Measurements from ENCODE around the gene CNTNAP4. TPM values are rescaled to one million over a fixed set of nuclear protein-coding genes. Genes with fewer than 3 reads are reported as not detected.

The CNTNAP4 gene
- total RNA-seq, 1 experiment from 2014 or later: not detected

DNA sequence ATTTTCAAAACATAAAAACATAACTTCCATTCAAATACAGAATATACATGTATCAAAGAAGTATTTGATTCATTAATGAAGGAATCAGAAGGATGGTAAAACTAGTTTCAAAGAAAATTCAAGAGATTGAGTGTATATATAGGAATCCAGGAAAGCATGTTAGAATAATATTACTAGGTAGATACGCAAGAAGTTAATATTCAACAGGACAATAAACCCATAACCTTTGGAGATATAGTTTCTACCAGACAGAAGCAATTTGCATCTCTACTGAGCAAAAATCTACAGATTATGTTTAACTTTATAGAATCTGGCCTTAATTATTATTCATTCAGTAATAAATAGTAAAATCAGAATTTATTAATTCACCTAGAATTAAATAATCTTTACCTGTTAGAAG, 166.8 kb downstream of the CNTNAP4 start:
- no peak overlapping the region for H3K4me3 Mint-ChIP-seq
- Histone ChIP-seq H4K20me1 (ENCODE audit: control insufficient read depth, insufficient read depth, insufficient read length) (no peaks in the 10 kb centered on the region), H3K4ac (ENCODE audit: low read depth, low read length) (no peak overlapping the region), H3K27ac (ENCODE audit: insufficient read length, low read depth, low read length) (no peak overlapping the region), H4K91ac (ENCODE audit: insufficient read length, low read depth, low read length) (no peak overlapping the region), H3K27me3 (ENCODE audit: insufficient read depth, low read length) (no peaks in the 10 kb centered on the region), H3K4me1 (ENCODE audit: insufficient read depth, low read length) (no peaks in the 10 kb centered on the region), H2BK15ac (ENCODE audit: low read depth, low read length) (no peak overlapping the region), H2BK120ac (ENCODE audit: low read depth, low read length, poor library complexity, severe bottlenecking) (no peak overlapping the region), H2BK5ac (ENCODE audit: insufficient read length, low read length) (no peak overlapping the region), H2AFZ (ENCODE audit: low read length) (no peak overlapping the region), H3K9ac (ENCODE audit: extremely low read depth, insufficient read length, low read length) (no peak overlapping the region), H3K79me2 (ENCODE audit: insufficient read depth, low read length) (no peaks in the 10 kb centered on the region), H2AK5ac (ENCODE audit: insufficient read length, low read length) (no peak overlapping the region), H3T11ph (ENCODE audit: low read length) (no peak overlapping the region), H3K56ac (ENCODE audit: insufficient read length, low read depth, low read length) (no peak overlapping the region), H4K8ac (replicated peaks; ENCODE audit: insufficient read length, low read depth, low read length) (no peak overlapping the region), H3K4me2 (ENCODE audit: insufficient read depth, insufficient read length, low read length) (no peak overlapping the region), H3K79me1 (ENCODE audit: insufficient read depth, low read depth, low read length, poor library complexity, severe bottlenecking) (no peaks in the 10 kb centered on the region), H3K23me2 (ENCODE audit: insufficient read length, low read depth, low read length, poor library complexity, severe bottlenecking) (no peaks in the 10 kb centered on the region), H3K23ac (ENCODE audit: insufficient read length, low read depth, low read length) (no peak overlapping the region), H3K18ac (ENCODE audit: insufficient read length, low read depth, low read length) (no peak overlapping the region), H2BK20ac (ENCODE audit: low read depth, low read length, poor library complexity, severe bottlenecking) (no peak overlapping the region), H4K5ac (ENCODE audit: insufficient read length, low read depth, low read length) (no peak overlapping the region), H3K9me3 (ENCODE audit: control insufficient read depth, low read depth, low read length) (no peaks in the 10 kb centered on the region), H2BK12ac (ENCODE audit: insufficient read length, low read depth, low read length) (no peak overlapping the region), H3K14ac (ENCODE audit: insufficient read depth, low read length) (no peak overlapping the region)
- WGBS (ENCODE audit: extremely low coverage, insufficient read length, low lambda C conversion rate): no CpG with 5 or more reads among the region's 1 CpG
- no peaks in the 10 kb centered on the region for H3K36me3 Mint-ChIP-seq (ENCODE audit: insufficient read depth in 1 of 3, low read depth in 3 of 3)
- H3K27ac Mint-ChIP-seq: no peak overlapping the region
- no peaks in the 10 kb centered on the region for H3K9me3 Mint-ChIP-seq
- DNase-seq: no peak
- H3K27me3 Mint-ChIP-seq (ENCODE audit: low read depth): peaks cover 15% of the 10 kb centered on the region
- TF ChIP-seq, protein P1, sequence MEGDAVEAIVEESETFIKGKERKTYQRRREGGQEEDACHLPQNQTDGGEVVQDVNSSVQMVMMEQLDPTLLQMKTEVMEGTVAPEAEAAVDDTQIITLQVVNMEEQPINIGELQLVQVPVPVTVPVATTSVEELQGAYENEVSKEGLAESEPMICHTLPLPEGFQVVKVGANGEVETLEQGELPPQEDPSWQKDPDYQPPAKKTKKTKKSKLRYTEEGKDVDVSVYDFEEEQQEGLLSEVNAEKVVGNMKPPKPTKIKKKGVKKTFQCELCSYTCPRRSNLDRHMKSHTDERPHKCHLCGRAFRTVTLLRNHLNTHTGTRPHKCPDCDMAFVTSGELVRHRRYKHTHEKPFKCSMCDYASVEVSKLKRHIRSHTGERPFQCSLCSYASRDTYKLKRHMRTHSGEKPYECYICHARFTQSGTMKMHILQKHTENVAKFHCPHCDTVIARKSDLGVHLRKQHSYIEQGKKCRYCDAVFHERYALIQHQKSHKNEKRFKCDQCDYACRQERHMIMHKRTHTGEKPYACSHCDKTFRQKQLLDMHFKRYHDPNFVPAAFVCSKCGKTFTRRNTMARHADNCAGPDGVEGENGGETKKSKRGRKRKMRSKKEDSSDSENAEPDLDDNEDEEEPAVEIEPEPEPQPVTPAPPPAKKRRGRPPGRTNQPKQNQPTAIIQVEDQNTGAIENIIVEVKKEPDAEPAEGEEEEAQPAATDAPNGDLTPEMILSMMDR (conservative IDR thresholded peaks at IDR 0.05): no peak
- H3K4me1 Mint-ChIP-seq: no peaks in the 10 kb centered on the region

Measured in H9 (cell line).